Measurements from ENCODE around the gene CACNA1C. TPM values are rescaled to one million over a fixed set of nuclear protein-coding genes. Genes with fewer than 3 reads are reported as not detected.

Gene CACNA1C
- total RNA-seq, 6 donors from 2014 or later, result 5.2 to 45.1 (median 8.8) TPM

- Histone ChIP-seq H3K27ac (no peak overlapping the region), H3K4me1 (peaks cover 0 to 3% (median 0%) of the 10 kb centered on the region in 4 donors), H3K36me3 (no peaks in the 10 kb centered on the region), H3K4me3 (no peak overlapping the region), H3K27me3 (no peaks in the 10 kb centered on the region), H3K9me3 (no peaks in the 10 kb centered on the region)
- ATAC-seq (ENCODE audit: low FRiP score in 2 of 2), result no peak
- no peak for TF ChIP-seq POLR2A (IDR thresholded peaks at IDR 0.05)
- no peak for TF ChIP-seq POLR2AphosphoS5 (IDR thresholded peaks at IDR 0.05)
- TF ChIP-seq CTCF (IDR thresholded peaks at IDR 0.05), result no peak
- no peak for TF ChIP-seq EP300 (IDR thresholded peaks at IDR 0.05)
- DNase-seq, result no peak
- 90% methylated on average over 6 of the region's 6 CpGs for WGBS, 2 donors
Measured at GRCh38 chr12:2535583-2536204, 482.9 kb downstream of the CACNA1C start.

GRCh38 chr12:2536724-2537123 lies 483.9 kb downstream of the CACNA1C start:
- Histone ChIP-seq H3K4me3 (no peak overlapping the region), H3K27ac (no peak overlapping the region), H3K4me1 (peaks cover 0 to 3% (median 0%) of the 10 kb centered on the region in 4 donors), H3K9me3 (no peaks in the 10 kb centered on the region), H3K27me3 (no peaks in the 10 kb centered on the region), H3K36me3 (no peaks in the 10 kb centered on the region)
- 80 to 81% methylated on average over 4 of the region's 4 CpGs for WGBS, 2 donors
- DNase-seq, result no peak
- TF ChIP-seq CTCF (IDR thresholded peaks at IDR 0.05) (no peak), POLR2AphosphoS5 (IDR thresholded peaks at IDR 0.05) (no peak), EP300 (IDR thresholded peaks at IDR 0.05) (no peak), POLR2A (IDR thresholded peaks at IDR 0.05) (no peak)
- ATAC-seq (ENCODE audit: low FRiP score in 2 of 2), result no peak

- WGBS, 2 donors, result 72 to 77% methylated on average over 5 of the region's 5 CpGs
- TF ChIP-seq EP300 (IDR thresholded peaks at IDR 0.05) (no peak), CTCF (IDR thresholded peaks at IDR 0.05) (no peak), POLR2A (IDR thresholded peaks at IDR 0.05) (no peak), POLR2AphosphoS5 (IDR thresholded peaks at IDR 0.05) (no peak)
- ATAC-seq (ENCODE audit: low FRiP score in 2 of 2) (no peak), DNase-seq (no peak)
- Histone ChIP-seq H3K4me3 (no peak overlapping the region), H3K9me3 (no peaks in the 10 kb centered on the region), H3K36me3 (no peaks in the 10 kb centered on the region), H3K27ac (peak overlapping the region in 1 of 4 donors; percentile 15), H3K4me1 (peaks cover 0 to 3% (median 0%) of the 10 kb centered on the region in 4 donors), H3K27me3 (no peaks in the 10 kb centered on the region)
Measured at GRCh38 chr12:2537868-2538541, 485.2 kb downstream of the CACNA1C start.

GRCh38 chr12:2539938-2540337 lies 487.2 kb downstream of the CACNA1C start:
- TF ChIP-seq POLR2AphosphoS5 (IDR thresholded peaks at IDR 0.05), result no peak
- no peak for TF ChIP-seq POLR2A (IDR thresholded peaks at IDR 0.05)
- no peak for TF ChIP-seq EP300 (IDR thresholded peaks at IDR 0.05)
- no peak for TF ChIP-seq CTCF (IDR thresholded peaks at IDR 0.05)
- Histone ChIP-seq H3K27ac (peak overlapping the region in 1 of 4 donors; percentile 17), H3K9me3 (no peaks in the 10 kb centered on the region), H3K4me1 (peaks cover 0 to 3% (median 0%) of the 10 kb centered on the region in 4 donors), H3K4me3 (no peak overlapping the region), H3K36me3 (no peaks in the 10 kb centered on the region), H3K27me3 (no peaks in the 10 kb centered on the region)
- DNase-seq (no peak), ATAC-seq (ENCODE audit: low FRiP score in 2 of 2) (no peak)
- 52 to 66% methylated on average over 8 of the region's 8 CpGs for WGBS, 2 donors

All from upper lobe of left lung (tissue), 6 donors.